ENCODE data around the gene CLEC4F. TPM values are rescaled to one million over a fixed set of nuclear protein-coding genes. Genes with fewer than 3 reads are reported as not detected.
A peak's percentile ranks its signal among the peaks of the same experiment; 100 is the strongest.

CLEC4F gene
- total RNA-seq, 2 experiments from 2014 or later = not detected

DNA sequence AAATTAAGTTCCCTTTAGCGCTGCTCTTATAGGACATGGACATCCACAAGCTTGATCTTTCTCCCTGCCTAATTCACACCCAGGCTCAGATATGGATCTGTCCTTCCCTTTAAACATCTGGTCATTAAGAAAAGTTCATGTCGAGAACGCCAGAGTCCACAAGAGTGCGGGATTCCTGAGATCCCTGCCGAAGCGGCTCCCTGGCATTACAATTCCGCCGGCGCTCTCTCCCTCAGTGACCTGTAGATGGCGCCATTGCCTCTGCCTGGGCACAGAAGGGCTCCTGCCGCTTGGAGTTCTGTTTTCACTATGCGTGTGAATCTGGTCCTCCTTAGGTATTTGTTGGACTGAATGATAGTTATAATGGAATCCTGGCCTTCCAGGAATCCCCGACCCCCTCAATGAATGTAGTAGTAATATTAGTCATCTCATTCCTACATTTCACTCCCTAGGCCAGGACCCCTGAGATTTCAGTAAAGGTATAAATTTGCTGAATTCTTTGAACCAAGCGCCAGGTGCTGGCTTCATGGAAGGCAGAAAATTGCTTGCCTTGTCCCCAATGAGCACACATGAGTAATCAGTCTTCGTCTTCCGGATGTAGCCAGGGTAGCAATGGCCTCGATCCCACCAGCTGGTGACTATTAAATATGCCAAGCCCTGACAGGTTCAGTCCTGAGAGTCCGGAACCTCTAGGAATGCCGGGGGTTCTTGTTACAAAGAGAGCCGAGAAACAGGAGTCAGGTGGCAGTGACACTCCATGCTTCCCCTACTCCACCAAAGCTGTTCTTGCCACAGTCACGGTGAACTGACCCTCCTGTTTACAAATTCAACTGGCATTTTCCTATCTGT, 41.6 kb upstream of the CLEC4F start:
- peak; percentile 89 for TF ChIP-seq CTCF (IDR thresholded peaks at IDR 0.05)
- POLR2A ChIA-PET = no interaction called here
- no peaks in the 10 kb centered on the region for H3K36me3 ChIP-seq (ENCODE audit: insufficient read depth, low read length)
- Mint-ChIP-seq H3K9me3 (no peaks in the 10 kb centered on the region), H3K27me3 (peaks cover 50% of the 10 kb centered on the region), H3K36me3 (ENCODE audit: low read depth) (no peaks in the 10 kb centered on the region), H3K4me3 (no peak overlapping the region), H3K27ac (no peak overlapping the region), H3K4me1 (ENCODE audit: low read depth) (peaks cover 5% of the 10 kb centered on the region)
- CTCF ChIA-PET = interaction anchor here (0.8 kb wide), 1 partner anchor 9 kb away, joined by 3 read pairs; no protein-coding TSS in a partner anchor
- ATAC-seq (ENCODE audit: poor library complexity) (peak; percentile 74), DNase-seq (peak; percentile 51 to 84 (median 60))
- no peaks in the 10 kb centered on the region for H3K9me3 ChIP-seq (ENCODE audit: control insufficient read depth in 1 of 2, insufficient read depth in 1 of 2, low read length in 2 of 2)
- no peak overlapping the region for H3K4me3 ChIP-seq (ENCODE audit: low read length)
- intact Hi-C loops (cut with DNase I, micrococcal nuclease) = loop anchor here (5.0 kb wide), 2 partner anchors 70 to 560 kb away; partner anchors contain the start of genes FAM136A (in 1 of the 2) and FIGLA (in 1 of the 2)
- H3K27ac ChIP-seq (ENCODE audit: low read depth in 1 of 2, low read length in 2 of 2) = no peak overlapping the region
- peaks cover 6% of the 10 kb centered on the region for H3K4me1 ChIP-seq (ENCODE audit: insufficient read depth, low read length)
- peaks cover 14 to 20% of the 10 kb centered on the region in 2 experiments for H3K27me3 ChIP-seq (ENCODE audit: control insufficient read depth in 1 of 2, insufficient read depth in 2 of 2, low read length in 2 of 2)

GRCh38 chr2:70855667-70856066, 35.3 kb upstream of the CLEC4F start:
- intact Hi-C loops (cut with DNase I, micrococcal nuclease) = loop anchor here in 1 of 2 experiments (10.0 kb wide), 1 partner anchor 149 kb away; no protein-coding TSS in a partner anchor
- ATAC-seq (ENCODE audit: poor library complexity) (no peak), DNase-seq (no peak)
- Mint-ChIP-seq H3K27ac (no peak overlapping the region), H3K36me3 (ENCODE audit: low read depth) (no peaks in the 10 kb centered on the region), H3K27me3 (peaks cover 13% of the 10 kb centered on the region), H3K4me3 (no peak overlapping the region), H3K9me3 (no peaks in the 10 kb centered on the region), H3K4me1 (ENCODE audit: low read depth) (peaks cover 22% of the 10 kb centered on the region)
- Histone ChIP-seq H3K36me3 (ENCODE audit: insufficient read depth, low read length) (no peaks in the 10 kb centered on the region), H3K4me3 (ENCODE audit: low read length) (no peak overlapping the region), H3K4me1 (ENCODE audit: insufficient read depth, low read length) (peaks cover 5% of the 10 kb centered on the region), H3K27me3 (ENCODE audit: control insufficient read depth in 1 of 2, insufficient read depth in 2 of 2, low read length in 2 of 2) (peaks cover 4% of the 10 kb centered on the region in 2 experiments), H3K9me3 (ENCODE audit: control insufficient read depth in 1 of 2, insufficient read depth in 1 of 2, low read length in 2 of 2) (no peaks in the 10 kb centered on the region), H3K27ac (ENCODE audit: low read depth in 1 of 2, low read length in 2 of 2) (no peak overlapping the region)
- CTCF ChIA-PET = no interaction called here
- no peak for TF ChIP-seq CTCF (IDR thresholded peaks at IDR 0.05)
- POLR2A ChIA-PET = no interaction called here

GRCh38 chr2:70854411-70854810, 34.0 kb upstream of the CLEC4F start:
- Mint-ChIP-seq H3K27me3 (peaks cover 6% of the 10 kb centered on the region), H3K4me1 (ENCODE audit: low read depth) (peaks cover 24% of the 10 kb centered on the region), H3K4me3 (no peak overlapping the region), H3K36me3 (ENCODE audit: low read depth) (no peaks in the 10 kb centered on the region), H3K27ac (no peak overlapping the region), H3K9me3 (no peaks in the 10 kb centered on the region)
- no peaks in the 10 kb centered on the region for H3K9me3 ChIP-seq (ENCODE audit: control insufficient read depth in 1 of 2, insufficient read depth in 1 of 2, low read length in 2 of 2)
- ChIA-PET CTCF (no interaction called here), POLR2A (no interaction called here)
- no peaks in the 10 kb centered on the region for H3K27me3 ChIP-seq (ENCODE audit: control insufficient read depth in 1 of 2, insufficient read depth in 2 of 2, low read length in 2 of 2)
- DNase-seq (no peak), ATAC-seq (ENCODE audit: poor library complexity) (no peak)
- no peak overlapping the region for H3K27ac ChIP-seq (ENCODE audit: low read depth in 1 of 2, low read length in 2 of 2)
- peaks cover 6% of the 10 kb centered on the region for H3K4me1 ChIP-seq (ENCODE audit: insufficient read depth, low read length)
- no peak overlapping the region for H3K4me3 ChIP-seq (ENCODE audit: low read length)
- intact Hi-C loops (cut with DNase I, micrococcal nuclease) = loop anchor here in 1 of 2 experiments (10.0 kb wide), 1 partner anchor 150 kb away; no protein-coding TSS in a partner anchor
- TF ChIP-seq CTCF (IDR thresholded peaks at IDR 0.05) = no peak
- H3K36me3 ChIP-seq (ENCODE audit: insufficient read depth, low read length) = no peaks in the 10 kb centered on the region

All from CD4-positive, alpha-beta T cell (primary cell).